CD4-positive, alpha-beta T cell treated with Interleukin-17A for 4 hours (primary cell): ENCODE measurements around the gene RGSL1.

Experiments
- DNase-seq: peaks from one replicate; pipeline ENCODE4 v3.0.0-alpha.2; 2020; ENCODE audit warnings: mixed read lengths

The RGSL1 gene

GRCh38 chr1:182555493-182555892 lies 105.5 kb downstream of the RGSL1 start:
- DNase-seq = no peak

DNA sequence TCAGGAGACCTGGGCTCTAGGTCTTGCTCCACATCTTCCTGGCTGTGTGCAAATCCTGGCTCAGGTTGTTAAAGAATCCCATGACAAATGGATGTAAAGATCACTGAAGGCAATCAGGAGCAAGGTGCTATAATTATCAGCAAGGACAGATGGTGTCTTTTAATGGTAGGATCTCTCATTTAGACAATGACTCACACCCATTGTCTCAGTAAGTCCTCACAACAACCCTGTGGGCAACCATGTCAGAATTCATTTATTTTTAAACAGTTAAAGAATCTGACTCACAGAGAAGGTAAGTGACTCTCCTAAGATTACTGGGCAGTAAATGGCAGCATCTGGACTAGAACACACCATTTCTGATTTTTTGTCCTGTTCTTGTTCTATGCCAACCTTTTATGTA lies 106.3 kb downstream of the RGSL1 start:
- DNase-seq = no peak

- no peak for DNase-seq
These were observed 110.5 kb downstream of the RGSL1 start for GRCh38 chr1:182560392-182560984.

DNA sequence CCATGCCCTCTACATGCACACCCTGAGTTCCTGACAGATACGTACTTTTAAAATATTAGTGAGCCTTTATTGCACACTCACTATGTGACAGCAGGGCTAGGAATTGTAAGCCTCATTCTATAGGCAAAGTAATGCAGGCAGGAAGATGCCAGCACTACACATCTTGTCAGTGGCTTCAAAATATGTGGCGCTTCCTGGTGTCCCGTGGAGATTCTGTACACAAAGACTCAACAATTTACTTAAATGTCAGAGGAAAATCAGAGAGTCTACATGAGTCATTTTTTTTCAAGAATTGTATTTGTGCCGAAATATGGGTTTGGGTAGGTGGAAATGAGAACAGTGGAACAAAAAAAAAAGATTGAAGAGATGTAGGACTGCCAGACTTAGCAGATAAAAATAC lies 111.5 kb downstream of the RGSL1 start:
- no peak for DNase-seq

DNA sequence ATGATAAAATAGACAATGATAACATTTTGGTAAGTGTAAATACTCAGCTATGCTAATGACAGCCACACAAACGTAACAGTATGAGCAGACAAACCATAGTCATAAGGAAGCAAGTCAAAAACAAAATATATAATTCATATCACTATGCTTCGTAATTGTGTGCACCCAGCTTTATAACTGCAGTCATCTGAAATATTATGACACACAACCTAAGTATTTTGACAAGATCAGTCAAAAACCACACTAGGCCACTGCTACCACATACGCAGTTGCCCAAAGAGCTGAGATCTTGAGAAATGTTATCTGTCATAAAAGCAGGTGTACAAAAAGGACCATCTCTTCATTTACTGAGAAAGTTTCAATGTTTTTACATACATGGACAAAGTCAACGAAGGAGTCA lies 113.1 kb downstream of the RGSL1 start:
- DNase-seq = no peak

DNA sequence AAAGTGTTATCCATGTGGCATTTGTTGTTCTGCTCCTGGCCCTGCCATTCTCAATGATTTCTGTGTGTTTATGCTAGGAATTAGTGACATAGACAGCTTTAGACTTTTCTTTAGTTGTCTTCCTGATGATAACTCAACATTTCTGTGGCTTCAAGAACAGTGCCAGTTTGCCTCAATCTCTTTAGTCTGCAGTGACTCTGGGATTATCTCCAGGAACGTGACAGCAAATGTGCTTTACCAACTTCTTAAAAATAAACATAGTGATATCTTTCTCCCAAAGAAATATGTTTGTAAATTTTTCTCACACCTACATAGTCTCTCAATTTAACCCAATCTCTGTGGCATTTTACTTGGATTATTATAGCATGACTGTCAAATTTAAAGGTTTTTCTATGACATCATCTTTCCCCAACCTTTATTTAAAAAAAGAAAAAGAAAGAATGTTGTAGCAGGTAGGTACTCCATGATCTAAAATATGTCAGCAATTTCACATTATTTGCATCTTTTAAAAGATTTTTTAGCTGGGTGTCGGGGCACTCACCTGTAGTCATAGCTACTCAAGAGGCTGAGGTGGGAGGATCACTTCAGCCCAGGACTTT lies 114.6 kb downstream of the RGSL1 start:
- DNase-seq = no peak

DNA sequence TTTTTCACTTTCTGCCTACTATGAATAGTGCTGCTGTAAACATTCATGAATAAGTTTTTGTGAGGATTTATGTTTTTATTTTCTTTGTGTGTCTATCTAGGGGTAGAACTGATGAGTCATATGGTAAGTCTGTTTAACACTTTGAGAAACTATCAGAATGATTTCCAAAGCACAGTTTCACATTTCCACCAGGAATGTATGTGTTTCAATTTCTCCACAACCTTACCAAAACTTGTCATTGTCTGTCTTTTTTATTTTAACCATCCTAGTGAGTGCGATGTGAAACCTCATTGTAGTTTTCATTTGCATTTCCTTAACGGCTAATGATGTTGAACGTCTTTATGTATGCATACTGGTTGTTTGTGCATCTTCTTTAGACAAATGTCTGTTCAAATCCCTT lies 115.6 kb downstream of the RGSL1 start:
- DNase-seq = no peak

GRCh38 chr1:182567629-182568028 lies 117.7 kb downstream of the RGSL1 start:
- DNase-seq = no peak

DNA sequence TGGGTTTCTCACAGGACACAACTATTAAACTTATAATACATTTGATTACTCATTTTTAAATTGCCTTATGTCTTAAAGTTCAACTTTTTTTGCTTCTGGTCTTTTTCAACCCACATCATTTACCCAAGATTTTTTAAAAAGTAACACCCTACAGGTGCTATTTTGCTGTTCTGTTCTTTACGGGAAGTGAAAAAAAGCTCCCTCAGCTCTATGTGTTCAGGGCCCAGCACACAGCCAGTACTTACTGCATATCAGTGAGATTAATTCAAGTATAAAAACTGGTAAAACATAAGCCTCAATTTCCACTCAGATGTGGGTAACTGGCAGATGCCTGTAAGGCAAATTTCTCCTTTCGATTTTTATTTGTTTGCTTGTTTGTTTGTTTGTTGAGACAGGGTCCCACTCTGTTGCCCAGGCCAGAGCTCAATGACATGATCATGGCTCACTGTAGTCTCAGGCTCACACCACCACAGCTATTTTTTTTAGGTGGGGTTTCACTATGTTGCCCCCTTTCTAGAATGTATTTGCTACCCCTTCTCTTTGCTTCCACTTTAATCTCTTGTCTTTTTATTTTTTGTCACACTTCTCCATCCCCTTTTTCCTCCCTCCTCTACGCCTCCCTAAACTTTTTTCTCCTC lies 118.8 kb downstream of the RGSL1 start:
- no peak for DNase-seq

DNA sequence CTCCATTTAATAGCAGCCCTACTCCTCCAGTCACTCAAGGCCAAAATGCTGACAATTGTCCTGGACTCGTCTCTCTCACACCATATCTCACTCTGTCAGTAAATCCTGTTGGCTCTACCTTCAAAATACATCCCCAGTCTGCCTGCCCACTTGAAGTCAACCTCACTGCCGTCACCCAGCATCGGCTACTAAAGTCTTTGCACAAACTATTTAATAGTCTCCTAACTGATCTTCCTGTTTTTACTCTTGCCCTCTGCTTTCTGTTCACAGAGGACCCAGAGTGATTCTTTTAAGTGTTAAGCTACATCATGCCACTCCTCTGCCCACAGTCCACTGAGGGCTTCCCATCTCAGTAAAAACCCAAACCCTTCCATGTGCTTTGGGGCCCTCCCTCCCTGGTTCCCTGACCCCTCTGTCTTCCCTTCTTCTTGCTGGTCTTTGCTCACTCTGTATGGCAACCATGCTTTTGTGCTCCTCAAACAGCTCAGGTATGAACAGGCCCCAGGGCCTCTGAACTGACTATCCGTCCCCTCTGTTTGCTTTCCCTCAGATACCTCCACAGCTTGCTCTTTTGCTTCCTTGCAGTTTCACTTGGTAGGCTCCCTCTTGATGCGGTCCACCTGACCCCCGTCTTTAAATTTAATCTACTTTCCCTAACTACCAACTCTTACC lies 120.1 kb downstream of the RGSL1 start:
- DNase-seq = no peak

- no peak for DNase-seq
These were observed 120.6 kb downstream of the RGSL1 start for GRCh38 chr1:182570611-182570970.

- no peak for DNase-seq
These were observed 124.2 kb downstream of the RGSL1 start for GRCh38 chr1:182574156-182574555.

- no peak for DNase-seq
These were observed 125.7 kb downstream of the RGSL1 start for GRCh38 chr1:182575540-182576149.

DNA sequence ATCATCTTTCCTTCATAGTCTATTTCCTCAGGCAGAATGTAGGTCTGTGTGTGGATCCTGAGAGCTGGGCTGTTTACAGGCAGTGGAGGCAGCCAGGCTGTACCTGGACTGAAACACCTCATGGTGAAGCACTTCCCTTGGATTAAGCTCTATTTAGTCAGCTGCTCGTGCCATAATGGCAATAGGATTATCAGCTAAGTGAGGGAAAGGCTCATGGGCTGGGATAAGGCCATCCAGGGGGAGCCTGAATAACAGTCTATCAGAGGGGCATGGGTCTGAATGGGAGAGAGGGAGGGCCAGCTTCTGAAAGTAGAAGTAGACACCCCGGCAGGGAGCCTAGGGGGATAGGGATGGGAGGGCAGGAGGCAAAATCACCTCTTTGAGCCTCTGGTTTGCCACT lies 130.8 kb downstream of the RGSL1 start:
- DNase-seq = no peak

DNA sequence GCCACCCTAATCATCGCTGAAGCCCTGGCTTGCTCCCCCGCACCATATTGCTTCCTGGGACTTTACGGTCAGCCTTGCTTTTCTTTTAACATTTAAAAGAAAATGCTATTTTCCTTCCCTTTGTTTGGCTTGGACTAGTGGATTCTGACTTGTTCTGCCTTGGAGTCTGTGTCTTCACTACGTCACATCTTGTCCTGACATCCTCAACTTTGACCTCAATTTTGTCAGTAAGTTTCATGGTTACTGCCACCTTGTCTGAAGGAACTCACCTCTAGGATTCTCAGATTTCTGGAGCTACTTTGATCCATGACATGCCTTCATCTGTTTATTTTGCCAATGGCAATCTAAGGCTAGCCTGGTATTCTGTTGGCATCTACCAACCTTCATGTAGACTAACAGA lies 134.8 kb downstream of the RGSL1 start:
- DNase-seq = no peak

GRCh38 chr1:182586380-182586779 lies 136.4 kb downstream of the RGSL1 start:
- DNase-seq = no peak

GRCh38 chr1:182587093-182587492 lies 137.1 kb downstream of the RGSL1 start:
- no peak for DNase-seq

DNA sequence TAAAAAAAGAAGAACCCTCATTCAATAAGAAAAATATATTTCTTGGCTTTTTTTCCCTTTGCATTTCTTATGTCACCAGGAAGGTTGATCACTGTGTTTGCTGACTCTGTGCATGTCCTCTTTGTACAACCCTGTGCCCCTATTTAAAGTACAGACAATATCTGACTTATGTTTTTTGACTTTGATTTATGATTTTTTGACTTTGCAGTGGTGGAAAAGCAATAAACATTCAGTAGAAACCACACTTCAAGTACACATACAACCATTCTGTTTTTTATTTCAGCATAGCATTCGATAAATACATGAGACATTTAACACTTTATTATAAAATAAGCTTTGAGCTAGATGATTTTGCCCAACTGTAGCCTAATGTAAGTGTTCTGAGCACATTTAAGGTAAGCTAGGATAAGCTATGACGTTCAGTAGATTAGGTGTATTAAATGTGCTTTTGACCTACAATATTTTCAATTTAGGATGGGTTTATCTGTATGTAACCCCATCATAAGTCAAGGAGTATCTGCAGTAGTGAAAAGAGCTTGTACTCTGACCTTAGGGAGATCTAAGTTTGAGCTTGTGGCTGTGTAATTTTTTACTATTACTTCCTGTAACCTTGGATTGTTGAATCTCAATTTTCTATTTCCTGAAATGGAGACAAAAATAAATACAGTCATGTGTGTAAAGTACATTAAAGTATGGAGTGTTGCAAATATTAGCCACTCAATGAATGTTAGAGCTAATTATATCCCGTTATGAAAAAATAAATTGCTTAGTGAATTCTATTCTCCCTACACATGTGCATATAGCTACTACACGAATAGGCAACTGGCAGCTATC lies 137.9 kb downstream of the RGSL1 start:
- no peak for DNase-seq

DNA sequence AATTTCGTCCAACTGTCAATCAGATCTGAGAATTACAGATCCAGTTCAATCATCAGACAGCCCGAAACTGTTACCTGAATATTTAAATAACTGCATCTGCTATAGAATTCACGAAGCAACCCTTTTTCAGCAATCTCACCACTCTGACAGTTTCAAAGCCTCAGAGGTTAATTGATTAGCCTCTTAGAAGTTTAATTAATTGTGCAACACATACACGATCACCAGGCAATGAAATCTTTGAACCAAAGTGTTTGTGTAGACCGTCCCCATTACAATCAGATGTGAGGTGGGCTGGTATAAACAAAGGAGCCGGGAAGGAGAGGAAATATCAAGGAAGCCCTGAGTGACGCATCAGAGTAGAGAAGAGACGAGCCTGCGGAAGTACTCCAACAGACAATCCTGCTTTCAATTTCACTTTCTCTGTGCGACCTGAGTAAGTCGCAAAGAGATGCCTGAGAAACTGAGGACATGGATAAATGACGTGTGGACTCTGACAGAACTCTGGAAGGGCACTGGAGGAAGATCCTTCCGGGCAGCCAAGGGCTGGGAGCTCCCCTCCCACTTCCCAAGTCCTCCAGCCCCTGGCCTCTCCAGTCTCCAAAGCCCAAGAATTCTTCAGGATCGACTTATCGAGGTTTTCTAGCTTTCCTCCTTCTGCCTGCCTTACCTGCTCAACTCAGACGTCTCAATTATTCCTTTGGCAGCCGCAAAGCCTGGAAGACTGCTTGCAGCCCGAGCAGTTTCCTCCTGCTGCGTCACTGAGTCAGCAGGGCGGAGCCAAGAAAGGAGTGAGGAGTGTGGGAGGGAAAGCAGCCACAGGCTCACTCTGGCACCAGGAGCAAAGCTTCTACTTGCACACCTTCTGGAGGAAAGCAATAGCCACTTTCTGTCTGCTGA lies 138.8 kb downstream of the RGSL1 start, which contains the start of gene RNASEL:
Gene RNASEL, minus strand, starts transcription at position 757 of the 897 bp plus-strand sequence. CDS start 2,450 bp downstream, outside the sequence.
- DNase-seq = peak; percentile 72

- DNase-seq = no peak
These were observed 139.6 kb downstream of the RGSL1 start for GRCh38 chr1:182589520-182589919.

DNA sequence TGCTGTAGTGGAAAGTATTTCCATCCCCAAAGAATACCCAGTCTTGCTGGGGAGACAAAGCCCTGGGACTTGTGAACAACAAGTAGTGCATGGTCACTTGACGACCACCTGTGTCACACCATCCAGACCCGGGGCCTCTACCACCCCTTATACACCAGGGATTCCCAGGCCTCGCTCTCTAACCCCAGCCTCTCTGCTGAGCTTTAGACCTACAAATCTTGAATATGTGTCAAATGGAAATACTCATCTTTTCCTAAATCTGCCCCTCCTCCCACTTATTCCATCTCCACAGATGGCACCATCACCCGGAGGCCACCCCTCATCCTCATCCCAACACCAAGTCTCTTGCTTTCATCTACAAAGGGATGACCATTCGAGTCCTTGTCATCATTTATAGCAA lies 140.0 kb downstream of the RGSL1 start:
- DNase-seq = no peak
